Ascending aorta (tissue), 2 donors: Measurements from ENCODE around the gene TTLL7. TPM values are rescaled to one million over a fixed set of nuclear protein-coding genes. Genes with fewer than 3 reads are reported as not detected.
"Not testable (repeated sequence)": the region's sequence is repeated elsewhere in the genome, so short reads cannot be mapped to it uniquely, and the experiment has no call there.

ENCODE experiments used
- DNase-seq, 2 donors: peaks; one replicate each; pipeline ENCODE4 v3.0.0-alpha.2; 2019; ENCODE audit warnings: low spot score in 2 of 2
- H3K27ac ChIP-seq, 2 donors: fragments of 200-600 bp; sonication (generic); one replicate each; pipeline ENCODE4 v1.5.1; 2016 to 2017; ENCODE audit warnings: mild to moderate bottlenecking in 1 of 2
- H3K27me3 ChIP-seq: fragments of 200-600 bp; sonication (generic); one replicate; pipeline ENCODE4 v1.5.1; 2017
- H3K36me3 ChIP-seq, 2 donors: fragments of 200-600 bp; sonication (generic); one replicate each; pipeline ENCODE4 v1.5.1; 2016
- H3K4me1 ChIP-seq, 2 donors: fragments of 200-600 bp; sonication (generic); one replicate each; pipeline ENCODE4 v1.5.1; 2016 to 2017; ENCODE audit warnings: mild to moderate bottlenecking in 1 of 2
- H3K4me3 ChIP-seq, 2 donors: fragments of 200-600 bp; sonication (generic); one replicate each; pipeline ENCODE4 v1.5.1; 2016 to 2017; ENCODE audit warnings: mild to moderate bottlenecking in 1 of 2
- H3K9me3 ChIP-seq, 2 donors: fragments of 200-600 bp; sonication (generic); one replicate each; pipeline ENCODE4 v1.5.1; 2016
- intact Hi-C: fragments of 100-400 bp; cut with DNase I; formaldehyde crosslinking; loops from one replicate; pipeline ENCODE4 v1.15.1; 2023
- total RNA-seq: library from RNA; depleted of rRNA; stranded (reverse); fragments of >200 nt; gene quantifications from one replicate; pipeline ENCODE4 v1.1.0, GENCODE V29; 2016
- TF ChIP-seq, protein P1 (sequence below), 3 experiments: fragments of 200-600 bp in 2 of 3; fragments of 450-650 bp in 1 of 3; sonication (generic) in 2 of 3; IDR thresholded peaks; one replicate each; pipeline ENCODE4 v1.5.1; 2016 to 2019; ENCODE audit warnings: antibody characterized with exemption in 3 of 3, mild to moderate bottlenecking in 1 of 3, moderate library complexity in 1 of 3

The TTLL7 gene
- total RNA-seq, 1 donor from 2014 or later: 20.5 TPM

DNA sequence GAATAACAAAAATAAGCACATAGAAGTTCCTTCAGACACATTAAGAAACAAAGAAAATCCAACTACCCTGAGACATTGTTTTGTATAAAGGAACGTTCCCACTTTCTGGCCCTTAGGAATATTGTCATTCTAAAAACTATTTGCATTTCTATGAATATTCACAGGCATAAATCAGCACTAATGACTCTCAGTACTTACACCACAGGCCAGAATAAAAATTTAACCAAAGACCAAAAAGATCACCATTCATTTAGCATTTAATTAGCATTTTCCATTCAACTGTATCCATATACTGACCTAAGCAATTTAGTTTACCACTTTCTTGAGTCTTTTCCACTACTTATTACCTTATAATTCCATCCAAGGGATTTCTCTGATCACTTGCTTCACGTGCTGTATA, 75.4 kb downstream of the TTLL7 start:
- H3K4me1 ChIP-seq: peaks cover 0 to 4% of the 10 kb centered on the region in 2 donors
- no peak for DNase-seq
- H3K36me3 ChIP-seq: peaks cover 36 to 54% of the 10 kb centered on the region in 2 donors
- no peaks in the 10 kb centered on the region for H3K9me3 ChIP-seq
- H3K4me3 ChIP-seq: no peak overlapping the region
- no peak overlapping the region for H3K27ac ChIP-seq
- TF ChIP-seq, protein P1, sequence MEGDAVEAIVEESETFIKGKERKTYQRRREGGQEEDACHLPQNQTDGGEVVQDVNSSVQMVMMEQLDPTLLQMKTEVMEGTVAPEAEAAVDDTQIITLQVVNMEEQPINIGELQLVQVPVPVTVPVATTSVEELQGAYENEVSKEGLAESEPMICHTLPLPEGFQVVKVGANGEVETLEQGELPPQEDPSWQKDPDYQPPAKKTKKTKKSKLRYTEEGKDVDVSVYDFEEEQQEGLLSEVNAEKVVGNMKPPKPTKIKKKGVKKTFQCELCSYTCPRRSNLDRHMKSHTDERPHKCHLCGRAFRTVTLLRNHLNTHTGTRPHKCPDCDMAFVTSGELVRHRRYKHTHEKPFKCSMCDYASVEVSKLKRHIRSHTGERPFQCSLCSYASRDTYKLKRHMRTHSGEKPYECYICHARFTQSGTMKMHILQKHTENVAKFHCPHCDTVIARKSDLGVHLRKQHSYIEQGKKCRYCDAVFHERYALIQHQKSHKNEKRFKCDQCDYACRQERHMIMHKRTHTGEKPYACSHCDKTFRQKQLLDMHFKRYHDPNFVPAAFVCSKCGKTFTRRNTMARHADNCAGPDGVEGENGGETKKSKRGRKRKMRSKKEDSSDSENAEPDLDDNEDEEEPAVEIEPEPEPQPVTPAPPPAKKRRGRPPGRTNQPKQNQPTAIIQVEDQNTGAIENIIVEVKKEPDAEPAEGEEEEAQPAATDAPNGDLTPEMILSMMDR (IDR thresholded peaks at IDR 0.05): no peak
- intact Hi-C loops: no loop called here
- no peaks in the 10 kb centered on the region for H3K27me3 ChIP-seq

DNA sequence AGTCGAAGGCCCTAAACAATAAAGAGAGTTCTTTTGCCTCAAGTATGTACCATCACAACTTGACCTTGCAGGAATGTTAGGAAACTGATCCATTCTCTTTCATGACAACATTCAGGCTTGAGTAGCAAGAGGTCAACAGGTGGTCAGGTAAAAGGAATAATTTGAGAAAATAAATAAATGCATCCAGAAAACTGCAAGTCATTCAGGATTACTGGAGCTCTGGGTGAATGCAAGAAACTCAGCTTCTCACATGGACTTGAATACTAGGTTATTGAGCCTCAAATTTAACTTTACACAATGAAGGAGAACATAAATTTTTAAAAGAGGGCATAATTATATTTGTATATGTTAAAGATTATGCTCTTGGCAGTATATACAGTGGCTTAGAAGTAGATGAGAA, 76.5 kb downstream of the TTLL7 start:
- Histone ChIP-seq H3K4me1 (peaks cover 0 to 4% of the 10 kb centered on the region in 2 donors), H3K9me3 (no peaks in the 10 kb centered on the region), H3K27me3 (no peaks in the 10 kb centered on the region), H3K36me3 (peaks cover 36 to 59% of the 10 kb centered on the region in 2 donors), H3K4me3 (no peak overlapping the region), H3K27ac (no peak overlapping the region)
- TF ChIP-seq, protein P1 (IDR thresholded peaks at IDR 0.05): no peak
- intact Hi-C loops: no loop called here
- DNase-seq: no peak

DNA sequence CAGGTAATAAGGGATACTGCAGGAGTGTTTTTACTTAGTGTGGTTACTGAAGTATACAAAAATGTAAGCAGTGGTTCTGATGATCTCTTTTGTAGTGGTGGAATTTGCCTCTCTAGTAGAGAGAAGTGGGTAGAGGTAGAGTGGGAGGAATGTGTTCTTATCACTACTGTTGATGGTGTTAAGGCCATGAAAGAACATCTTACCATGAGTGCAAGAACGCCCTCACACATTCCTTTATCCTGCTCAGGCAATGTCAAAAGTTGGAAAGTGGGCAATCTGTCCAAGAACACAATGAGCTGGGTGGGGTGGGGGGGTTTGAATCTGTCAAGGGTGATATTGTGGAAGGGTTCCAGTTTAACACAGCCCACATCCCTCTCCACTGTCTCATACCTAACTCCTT, 78.6 kb downstream of the TTLL7 start:
- intact Hi-C loops: no loop called here
- Histone ChIP-seq H3K27me3 (no peaks in the 10 kb centered on the region), H3K36me3 (peaks cover 27 to 66% of the 10 kb centered on the region in 2 donors), H3K4me3 (no peak overlapping the region), H3K9me3 (no peaks in the 10 kb centered on the region), H3K4me1 (no peaks in the 10 kb centered on the region), H3K27ac (no peak overlapping the region)
- DNase-seq: no peak
- TF ChIP-seq, protein P1 (IDR thresholded peaks at IDR 0.05): no peak

DNA sequence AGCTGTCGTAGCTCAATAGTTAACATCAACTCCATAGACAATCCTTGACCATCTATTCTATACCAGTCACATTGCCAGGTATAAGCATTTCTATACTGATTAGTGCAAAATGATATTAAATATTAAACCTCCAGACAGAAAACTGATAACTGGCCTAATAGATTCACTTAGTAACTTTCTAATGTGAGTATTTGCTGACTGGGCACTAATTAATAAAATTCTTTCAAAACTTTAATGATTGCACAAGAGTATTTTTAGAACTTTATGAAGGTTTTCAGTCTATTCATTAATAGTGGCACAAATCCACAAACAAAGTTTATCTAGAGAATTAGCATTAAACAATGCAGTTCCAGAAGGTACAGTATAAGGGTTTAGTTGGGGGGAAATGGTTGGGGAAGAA, 79.1 kb downstream of the TTLL7 start:
- no peaks in the 10 kb centered on the region for H3K9me3 ChIP-seq
- intact Hi-C loops: no loop called here
- TF ChIP-seq, protein P1 (IDR thresholded peaks at IDR 0.05): no peak
- peaks cover 28 to 63% of the 10 kb centered on the region in 2 donors for H3K36me3 ChIP-seq
- no peaks in the 10 kb centered on the region for H3K27me3 ChIP-seq
- DNase-seq: no peak
- H3K4me3 ChIP-seq: no peak overlapping the region
- no peaks in the 10 kb centered on the region for H3K4me1 ChIP-seq
- no peak overlapping the region for H3K27ac ChIP-seq

DNA sequence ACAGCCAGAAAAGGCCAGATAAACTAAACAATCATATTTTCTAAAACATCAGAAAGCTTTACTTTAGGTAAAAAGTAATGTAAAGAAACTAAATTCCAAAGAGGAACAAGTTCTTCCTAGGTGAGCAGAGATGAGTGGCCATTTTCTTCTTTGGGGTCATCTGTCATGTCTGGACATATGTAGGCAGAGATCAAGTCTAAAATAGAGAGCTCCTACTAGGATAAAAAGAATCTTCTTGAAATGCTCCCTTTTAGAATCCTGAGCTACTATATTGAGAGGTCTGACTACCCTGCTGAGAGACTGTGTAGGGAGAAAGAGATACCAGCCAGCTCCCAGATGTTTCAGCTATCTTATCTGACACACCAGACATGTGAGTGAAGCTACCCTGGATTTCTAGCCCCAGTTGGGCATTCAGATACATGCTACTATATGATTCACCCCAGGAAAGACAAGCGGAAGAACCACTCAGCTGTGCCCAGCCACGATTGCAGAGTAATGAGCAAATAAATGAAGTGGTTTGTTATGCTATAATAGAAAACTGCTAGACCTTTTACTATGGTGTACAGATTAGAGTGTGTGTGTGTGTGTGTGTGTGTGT, 80.1 kb downstream of the TTLL7 start:
- H3K4me1 ChIP-seq: no peaks in the 10 kb centered on the region
- intact Hi-C loops: no loop called here
- peaks cover 29 to 57% of the 10 kb centered on the region in 2 donors for H3K36me3 ChIP-seq
- TF ChIP-seq, protein P1 (IDR thresholded peaks at IDR 0.05): no peak
- no peak overlapping the region for H3K27ac ChIP-seq
- no peaks in the 10 kb centered on the region for H3K27me3 ChIP-seq
- H3K9me3 ChIP-seq: no peaks in the 10 kb centered on the region
- no peak overlapping the region for H3K4me3 ChIP-seq
- DNase-seq: no peak

DNA sequence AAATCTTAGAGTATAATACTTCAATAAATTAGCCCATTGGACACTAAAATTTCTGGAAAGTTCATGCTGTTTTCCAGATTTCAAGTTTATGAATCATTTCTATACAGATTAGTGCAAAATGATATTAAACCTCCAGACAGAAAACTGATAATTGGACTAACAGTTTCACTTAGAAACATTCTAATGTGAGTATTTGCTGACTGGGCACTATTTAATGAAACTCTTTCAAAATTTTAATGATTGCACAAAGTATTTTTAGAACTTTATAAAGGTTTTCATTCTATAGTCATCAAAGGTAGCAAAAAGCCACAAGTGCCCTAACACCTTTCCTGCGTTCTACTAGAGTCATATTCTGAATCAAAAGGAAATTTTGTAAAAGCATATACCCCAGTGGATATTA, 81.0 kb downstream of the TTLL7 start:
- intact Hi-C loops: no loop called here
- Histone ChIP-seq H3K4me1 (no peaks in the 10 kb centered on the region), H3K4me3 (no peak overlapping the region), H3K9me3 (no peaks in the 10 kb centered on the region), H3K36me3 (peaks cover 29 to 54% of the 10 kb centered on the region in 2 donors), H3K27ac (no peak overlapping the region), H3K27me3 (no peaks in the 10 kb centered on the region)
- DNase-seq: no peak
- TF ChIP-seq, protein P1 (IDR thresholded peaks at IDR 0.05): no peak

DNA sequence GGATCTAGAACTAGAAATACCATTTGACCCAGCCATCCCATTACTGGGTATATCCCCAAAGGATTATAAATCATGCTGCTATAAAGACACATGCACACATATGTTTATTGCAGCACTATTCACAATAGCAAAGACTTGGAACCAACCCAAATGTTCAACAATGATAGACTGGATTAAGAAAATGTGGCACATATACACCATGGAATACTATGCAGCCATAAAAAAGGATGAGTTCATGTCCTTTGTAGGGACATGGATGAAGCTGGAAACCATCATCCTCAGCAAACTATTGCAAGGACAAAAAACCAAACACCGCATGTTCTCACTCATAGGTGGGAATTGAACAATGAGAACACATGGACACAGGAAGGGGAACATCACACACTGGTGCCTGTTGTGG, 82.8 kb downstream of the TTLL7 start:
- H3K27me3 ChIP-seq, H3K4me3 ChIP-seq, H3K4me1 ChIP-seq, DNase-seq, H3K9me3 ChIP-seq, intact Hi-C loops, H3K27ac ChIP-seq: not testable (repeated sequence)
- H3K36me3 ChIP-seq: peaks cover 32 to 46% of the 10 kb centered on the region in 2 donors
